Measurements from ENCODE around the gene SMIM33.
"Not testable (repeated sequence)": the region's sequence is repeated elsewhere in the genome, so short reads cannot be mapped to it uniquely, and the experiment has no call there.

Gene SMIM33

GRCh38 chr5:139470821-139471300 is at the start of gene SMIM33:
SMIM33 (plus strand) TSS chr5:139471004; CDS start chr5:139471122, 118 bp downstream.
- no peak for DNase-seq

- DNase-seq = peak; percentile 36 to 68 (median 65)
Measured at GRCh38 chr5:139422307-139422893, 48.4 kb upstream of the SMIM33 start.

GRCh38 chr5:139425497-139425896 is 45.3 kb upstream of the SMIM33 start:
- no peak for DNase-seq

- no peak for DNase-seq
Measured at GRCh38 chr5:139426203-139426885, 44.5 kb upstream of the SMIM33 start.

GRCh38 chr5:139430015-139430414 is 40.8 kb upstream of the SMIM33 start:
- DNase-seq = no peak

GRCh38 chr5:139431706-139432105 is 39.1 kb upstream of the SMIM33 start:
- no peak for DNase-seq

- DNase-seq = no peak
Measured at GRCh38 chr5:139435676-139436075, 35.1 kb upstream of the SMIM33 start.

GRCh38 chr5:139438707-139439012 is 32.1 kb upstream of the SMIM33 start:
- peak in 1 of 3 experiments; percentile 35 for DNase-seq

- DNase-seq = peak; percentile 88 to 92 (median 92)
Measured at GRCh38 chr5:139439013-139439903, 31.5 kb upstream of the SMIM33 start, which contains the start of gene DNAJC18. DNAJC18 (minus strand) TSS chr5:139439525; CDS start chr5:139439445, 80 bp downstream.

GRCh38 chr5:139440416-139440815 is 30.4 kb upstream of the SMIM33 start:
- not testable (repeated sequence) for DNase-seq

GRCh38 chr5:139443831-139444453 is 26.9 kb upstream of the SMIM33 start:
- DNase-seq = no peak

- no peak for DNase-seq
Measured at GRCh38 chr5:139445325-139446170, 25.3 kb upstream of the SMIM33 start.

GRCh38 chr5:139446956-139447779 is 23.6 kb upstream of the SMIM33 start:
- no peak for DNase-seq

- DNase-seq = no peak
Measured at GRCh38 chr5:139451176-139451575, 19.6 kb upstream of the SMIM33 start.

GRCh38 chr5:139451878-139452660 is 18.7 kb upstream of the SMIM33 start:
- DNase-seq = no peak

GRCh38 chr5:139453683-139454567 is 16.9 kb upstream of the SMIM33 start:
- DNase-seq = no peak

- DNase-seq = no peak
Measured at GRCh38 chr5:139454568-139455290, 16.1 kb upstream of the SMIM33 start.

- DNase-seq = no peak
Measured at GRCh38 chr5:139456776-139457175, 14.0 kb upstream of the SMIM33 start.

GRCh38 chr5:139457241-139457640 is 13.6 kb upstream of the SMIM33 start:
- DNase-seq = no peak

All from NCI-H1417 (cell line).